Retina (tissue), 1 donor: ENCODE data around the gene SNX24.
A peak's percentile ranks its signal among the peaks of the same experiment; 100 is the strongest.
"Not testable (repeated sequence)": the region's sequence is repeated elsewhere in the genome, so short reads cannot be mapped to it uniquely, and the experiment has no call there.

Source experiments
- DNase-seq: peaks from one replicate; pipeline ENCODE4 v3.0.0-alpha.2; 2016

Gene SNX24

GRCh38 chr5:122874179-122874875 lies 28.9 kb downstream of the SNX24 start:
- no peak for DNase-seq

DNA sequence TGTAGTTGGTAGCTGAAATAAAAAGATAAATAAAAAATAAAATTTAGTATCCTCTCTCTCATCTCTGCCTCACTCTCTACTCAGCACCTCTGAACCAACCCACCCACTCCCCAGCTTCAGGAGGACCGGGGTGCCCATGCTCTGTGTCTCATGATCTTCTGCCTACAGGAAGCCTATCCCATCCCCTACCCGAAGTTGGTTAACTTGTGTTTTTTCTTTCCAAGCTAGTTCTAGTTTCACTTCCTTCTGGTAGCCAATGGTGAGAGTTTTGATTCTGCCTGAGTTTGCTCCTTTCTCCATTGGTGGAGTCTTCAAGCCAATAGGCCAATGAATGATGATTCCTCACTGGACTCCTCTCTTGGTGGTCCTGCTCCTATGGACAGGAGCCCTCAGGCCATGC lies 32.1 kb downstream of the SNX24 start:
- no peak for DNase-seq

DNA sequence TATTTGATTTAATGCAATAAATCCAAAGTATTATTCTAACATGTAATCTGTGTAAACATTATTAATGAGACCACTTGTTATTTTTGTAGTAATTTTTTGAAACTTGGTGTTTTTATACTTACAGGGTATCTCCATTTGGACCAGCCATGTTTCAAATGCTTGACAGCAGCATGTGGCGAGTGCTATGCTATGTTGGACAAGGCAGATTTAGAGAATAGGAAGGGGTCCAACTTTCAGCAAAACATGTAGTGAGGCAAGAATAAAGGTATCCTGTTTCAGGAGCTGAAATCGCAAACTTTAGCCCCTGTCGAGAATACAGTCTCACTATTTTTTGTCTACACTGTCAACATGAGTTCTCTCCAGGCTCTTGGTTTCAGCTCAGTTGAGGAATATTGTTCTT lies 33.7 kb downstream of the SNX24 start:
- DNase-seq: no peak

GRCh38 chr5:122880170-122880689 lies 34.8 kb downstream of the SNX24 start:
- DNase-seq: no peak

DNA sequence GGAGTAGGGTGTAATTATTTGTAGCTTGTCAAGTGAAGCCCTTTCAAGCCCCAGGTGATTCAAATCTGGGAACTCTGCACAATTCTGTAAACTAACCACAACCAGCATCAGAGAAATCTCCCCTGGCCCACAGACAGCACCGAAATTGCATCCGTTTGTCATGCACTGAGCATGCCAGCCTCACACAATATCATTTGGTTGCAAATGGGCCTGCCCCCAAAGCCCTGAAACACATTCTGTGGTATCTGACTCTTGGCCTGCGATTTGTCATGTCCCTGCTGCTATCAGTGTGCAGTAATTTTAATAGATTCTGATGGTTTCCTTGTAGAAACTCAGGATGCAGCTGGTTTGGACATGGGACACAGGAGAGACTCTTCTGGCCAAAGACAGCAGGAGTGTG lies 35.3 kb downstream of the SNX24 start:
- DNase-seq: no peak

DNA sequence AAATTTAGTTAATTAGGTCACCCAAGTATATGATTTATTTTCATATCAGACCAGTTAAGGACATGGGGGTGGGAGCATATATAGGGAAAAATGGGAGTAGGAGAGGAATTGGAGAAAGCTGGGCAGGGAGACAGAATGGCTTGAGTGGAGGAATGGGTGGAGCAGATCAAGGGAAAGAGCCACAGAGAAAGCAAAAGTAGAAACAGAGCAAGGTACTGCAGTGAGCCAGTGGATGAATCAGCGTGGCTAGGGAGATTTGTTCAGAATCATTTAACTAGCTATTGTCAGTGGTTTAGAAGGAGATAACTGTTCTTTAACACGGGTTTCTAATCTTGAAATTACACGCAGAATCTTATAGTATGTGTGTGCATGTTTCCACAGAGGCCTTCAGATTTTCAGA lies 37.4 kb downstream of the SNX24 start:
- no peak for DNase-seq

DNA sequence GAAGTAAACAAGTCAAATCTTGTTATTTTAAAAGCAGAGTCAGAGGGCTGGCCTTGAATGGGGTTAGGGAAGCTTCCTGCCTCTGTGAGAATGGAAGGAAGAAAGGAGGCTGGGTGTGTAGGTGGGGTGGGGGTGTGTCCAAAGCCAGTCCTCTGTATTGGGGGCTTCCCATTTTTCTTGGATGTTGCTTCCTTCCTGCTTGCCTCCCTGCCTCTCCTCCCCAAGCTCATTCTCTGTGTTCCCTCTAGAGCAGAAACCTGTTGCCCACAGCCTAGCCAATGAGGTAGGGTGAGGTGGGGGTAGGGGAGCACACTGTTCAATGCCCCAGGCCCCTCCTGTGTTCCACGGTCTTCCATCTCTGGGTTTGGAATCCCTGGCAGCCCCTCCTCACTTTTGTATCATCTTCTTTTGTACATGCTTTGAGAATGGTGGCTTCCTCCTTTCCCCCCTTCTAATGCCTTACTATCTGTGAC lies 39.7 kb downstream of the SNX24 start:
- no peak for DNase-seq

GRCh38 chr5:122885891-122886290 lies 40.5 kb downstream of the SNX24 start:
- DNase-seq: no peak

GRCh38 chr5:122895141-122895540 lies 49.7 kb downstream of the SNX24 start:
- no peak for DNase-seq

- no peak for DNase-seq
These were observed 51.3 kb downstream of the SNX24 start for GRCh38 chr5:122896598-122897282.

DNA sequence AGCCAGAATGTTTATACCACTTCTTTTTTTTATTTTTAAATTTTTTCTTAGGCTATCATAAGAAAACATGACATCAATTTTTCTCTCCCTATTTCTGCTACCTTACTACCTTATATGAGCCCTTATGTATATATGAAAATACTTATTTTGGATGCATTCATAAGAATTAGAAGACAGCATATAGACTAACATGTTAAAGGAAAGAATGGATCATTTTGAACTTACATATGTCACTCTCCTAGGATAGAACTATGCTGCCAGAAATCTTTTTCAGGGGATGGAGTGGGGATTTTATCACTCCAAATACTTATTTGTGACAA lies 51.8 kb downstream of the SNX24 start:
- no peak for DNase-seq

DNA sequence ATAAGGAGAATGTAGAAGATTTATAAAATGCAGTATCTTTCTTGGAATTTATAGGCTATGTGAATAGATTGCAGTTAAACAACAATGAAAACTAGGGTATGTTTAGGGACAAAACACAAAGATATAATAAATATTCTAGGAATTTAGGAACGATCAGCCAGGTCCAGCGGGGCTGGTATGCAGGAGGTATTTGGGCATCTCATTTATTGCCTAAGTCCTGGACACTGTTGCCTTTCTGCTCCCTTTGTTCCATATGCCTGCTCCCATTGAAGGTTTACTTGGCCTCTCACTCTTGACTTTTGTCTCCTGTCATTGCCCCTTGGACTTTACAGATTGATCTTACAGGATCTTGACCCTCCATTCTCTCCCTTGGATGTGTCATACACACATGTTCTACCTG lies 55.9 kb downstream of the SNX24 start:
- DNase-seq: no peak

- no peak for DNase-seq
These were observed 56.9 kb downstream of the SNX24 start for GRCh38 chr5:122902263-122902662.

GRCh38 chr5:122906768-122907167 lies 61.4 kb downstream of the SNX24 start:
- DNase-seq: no peak

- no peak for DNase-seq
These were observed 61.9 kb downstream of the SNX24 start for GRCh38 chr5:122907276-122907675.

GRCh38 chr5:122908108-122908507 lies 62.7 kb downstream of the SNX24 start:
- DNase-seq: peak; percentile 25

DNA sequence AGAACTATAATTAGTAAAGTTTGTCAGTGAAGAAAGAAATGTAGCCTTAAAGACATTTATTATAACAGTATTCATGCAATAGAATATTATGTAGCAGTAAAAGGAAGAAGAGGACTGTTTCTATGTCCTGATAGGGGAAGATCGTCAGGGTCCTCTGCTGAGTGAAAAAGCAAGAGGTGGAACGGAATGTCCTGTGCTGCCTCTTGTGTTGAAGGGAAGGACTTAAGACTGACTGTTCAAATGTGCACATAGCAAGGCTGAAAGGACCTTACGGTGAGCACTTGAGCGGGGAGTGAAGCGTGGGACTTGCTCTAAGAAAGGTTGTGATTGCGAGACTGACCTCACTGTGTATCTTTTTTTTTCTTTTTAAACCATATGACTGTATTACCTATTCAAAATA lies 63.2 kb downstream of the SNX24 start:
- peak; percentile 32 for DNase-seq

DNA sequence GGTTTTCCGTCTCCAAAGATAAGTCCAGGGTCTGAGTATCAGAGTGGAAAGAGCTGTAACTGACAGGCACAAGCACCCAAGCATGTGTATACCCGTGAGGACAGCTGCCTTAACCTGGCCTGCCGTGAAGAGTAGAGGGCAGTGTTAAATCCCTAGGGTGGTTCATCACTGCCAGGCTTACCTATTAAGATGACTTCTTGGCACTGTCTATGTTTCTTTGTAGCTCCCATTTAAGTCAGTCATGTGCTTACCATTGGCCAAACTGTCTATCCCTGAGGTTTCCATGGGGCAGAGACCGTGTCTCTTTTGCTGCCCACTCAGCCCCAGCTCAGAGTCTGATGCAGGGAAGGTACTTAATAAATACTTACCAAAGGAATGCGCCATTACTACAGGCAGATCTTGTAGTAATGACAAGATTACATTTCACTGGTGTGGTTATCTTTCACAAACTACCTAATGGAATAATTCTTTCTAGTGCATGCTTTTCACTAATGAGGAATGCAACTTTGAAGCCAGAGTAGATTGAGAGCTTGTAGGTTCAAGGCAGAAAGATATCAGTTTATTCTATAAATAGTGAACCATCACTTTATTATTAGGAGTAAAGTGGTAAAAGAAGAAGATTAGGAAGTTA lies 64.2 kb downstream of the SNX24 start:
- peak; percentile 32 for DNase-seq

DNA sequence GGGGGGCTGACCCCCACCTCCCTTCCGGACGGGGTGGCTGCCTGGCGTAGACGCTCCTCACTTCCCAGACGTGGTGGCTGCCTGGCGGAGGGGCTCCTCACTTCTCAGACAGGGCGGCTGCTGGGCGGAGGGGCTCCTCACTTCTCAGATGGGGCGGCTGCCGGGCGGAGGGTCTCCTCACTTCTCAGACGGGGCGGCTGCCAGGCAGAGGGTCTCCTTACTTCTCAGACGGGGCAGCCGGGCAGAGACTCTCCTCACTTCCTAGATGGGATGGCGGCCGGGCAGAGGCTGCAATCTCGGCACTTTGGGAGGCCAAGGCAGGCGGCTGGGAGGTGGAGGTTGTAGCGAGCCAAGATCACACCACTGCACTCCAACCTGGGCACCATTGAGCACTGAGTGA lies 68.0 kb downstream of the SNX24 start:
- DNase-seq: not testable (repeated sequence)

DNA sequence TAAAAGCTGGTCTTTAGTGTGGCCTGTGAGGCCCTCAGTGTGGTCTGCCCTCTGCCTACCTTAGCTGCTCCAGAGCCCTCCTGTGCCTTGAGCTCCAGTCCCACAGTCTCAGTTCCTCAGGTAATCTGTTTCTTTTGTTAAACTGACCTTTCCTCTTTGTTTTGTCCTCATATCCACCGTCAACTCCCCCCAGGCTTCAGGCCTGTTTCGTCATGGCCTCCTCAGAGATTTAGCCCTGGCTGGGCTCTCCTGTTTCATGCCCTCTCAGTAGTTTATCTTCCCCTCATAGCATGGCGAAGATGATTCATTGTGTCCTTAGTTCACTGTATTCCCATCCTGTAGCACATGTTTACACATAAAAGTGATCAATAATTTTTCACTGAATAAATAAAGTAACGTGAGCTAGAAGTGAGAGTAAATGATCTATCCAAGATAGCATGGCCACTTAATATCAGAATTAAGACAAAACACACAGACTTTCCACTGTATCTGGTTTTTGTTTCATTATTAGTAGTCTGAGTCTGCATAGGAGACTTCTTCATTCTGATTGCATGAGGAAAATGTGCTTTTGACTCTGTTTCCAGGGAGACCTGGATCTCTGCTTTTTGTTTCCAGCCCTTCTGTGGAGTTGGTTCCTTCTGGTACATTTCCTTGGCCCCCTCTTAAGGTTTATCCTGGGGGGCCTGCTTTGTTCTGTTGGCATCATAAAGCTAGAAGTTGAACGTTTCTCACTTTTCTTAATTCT lies 70.5 kb downstream of the SNX24 start:
- no peak for DNase-seq

- no peak for DNase-seq
These were observed 71.1 kb downstream of the SNX24 start for GRCh38 chr5:122916490-122916889.

GRCh38 chr5:122919969-122920368 lies 74.6 kb downstream of the SNX24 start:
- DNase-seq: no peak

GRCh38 chr5:122921826-122922225 lies 76.4 kb downstream of the SNX24 start:
- no peak for DNase-seq
